ENCODE results near the gene SOD2.

- TF ChIP-seq POLR2AphosphoS5 (IDR thresholded peaks at IDR 0.05; ENCODE audit: low read depth, low read length) (no peak), ZBTB38 (CRISPR knock-in tag; IDR thresholded peaks at IDR 0.05) (no peak), POLR2A (IDR thresholded peaks at IDR 0.05; ENCODE audit: insufficient read depth in 1 of 2, low read depth in 2 of 2, low read length in 2 of 2) (no peak), MAFK (conservative IDR thresholded peaks at IDR 0.05 in 1 of 2, IDR thresholded peaks at IDR 0.05 in 1 of 2; ENCODE audit: low read length in 2 of 2) (no peak), TRIM24 (CRISPR knock-in tag; IDR thresholded peaks at IDR 0.05) (no peak)
Measured at GRCh38 chr6:159686040-159686439, 7.0 kb downstream of the SOD2 start.
